Caco-2 (cell line): ENCODE measurements around the gene SECISBP2. TPM values are rescaled to one million over a fixed set of nuclear protein-coding genes. Genes with fewer than 3 reads are reported as not detected.

Experiments
- BruUV-seq: library from RNA; stranded (reverse); fragments of 400-500 nt; replicated peaks from 2 replicates; lab custom pipeline; 2021; lab: Mats Ljungman, UMichigan
- CTCF ChIA-PET: fragments of 300-600 bp; sonication (Branson Sonifier 250); formaldehyde crosslinking; loops from one replicate; lab custom pipeline; 2022; ENCODE audit warnings: antibody characterized with exemption; lab: Charles Lee
- POLR2A ChIA-PET: fragments of 300-600 bp; sonication (Branson Sonifier 250); formaldehyde crosslinking; loops from one replicate; lab custom pipeline; 2022; ENCODE audit warnings: antibody characterized with exemption; lab: Charles Lee
- DNase-seq, 2 experiments: peaks; one replicate each; pipeline versions ENCODE4 v3.0.0 to v3.0.0-alpha.2; 2020 to 2022
- H3K27me3 ChIP-seq: replicated peaks from 2 replicates; pipeline ENCODE4 v1.6.0; 2011; ENCODE audit warnings: low read length; ENCODE audit not compliant: control insufficient read depth, insufficient read depth
- H3K36me3 ChIP-seq: 2 replicates; pipeline ENCODE4 v1.5.1; 2011; ENCODE audit warnings: low read length; ENCODE audit not compliant: control insufficient read depth, insufficient read depth
- H3K4me1 ChIP-seq: fragments of 250-450 bp; sonication (Bioruptor Pico); 2 replicates; pipeline ENCODE4 v1.5.1; 2020; ENCODE audit warnings: mild to moderate bottlenecking
- H3K4me3 ChIP-seq: 2 replicates; pipeline ENCODE4 v1.5.1; 2011; ENCODE audit warnings: low read depth, mild to moderate bottlenecking, control low read depth, low read length
- H3K9me3 ChIP-seq: fragments of 250-450 bp; sonication (Bioruptor Pico); 2 replicates; pipeline ENCODE4 v1.5.1; 2020; ENCODE audit warnings: mild to moderate bottlenecking, moderate library complexity
- H3K27ac Mint-ChIP-seq: one replicate; pipeline ENCODE4 v1.8.0; 2022; ENCODE audit warnings: mixed read lengths; ENCODE audit not compliant: unreplicated experiment
- H3K27me3 Mint-ChIP-seq: one replicate; pipeline ENCODE4 v1.8.0; 2022; ENCODE audit warnings: mixed read lengths; ENCODE audit not compliant: insufficient read depth, unreplicated experiment
- H3K36me3 Mint-ChIP-seq: one replicate; pipeline ENCODE4 v1.8.0; 2022; ENCODE audit warnings: mild to moderate bottlenecking, mixed read lengths; ENCODE audit not compliant: insufficient read depth, unreplicated experiment
- H3K4me1 Mint-ChIP-seq: one replicate; pipeline ENCODE4 v1.8.0; 2022; ENCODE audit warnings: low read depth, mixed read lengths; ENCODE audit not compliant: unreplicated experiment
- H3K4me3 Mint-ChIP-seq: one replicate; pipeline ENCODE4 v1.8.0; 2022; ENCODE audit warnings: mild to moderate bottlenecking, moderate library complexity, mixed read lengths; ENCODE audit not compliant: unreplicated experiment
- H3K9me3 Mint-ChIP-seq: one replicate; pipeline ENCODE4 v1.8.0; 2022; ENCODE audit warnings: mixed read lengths; ENCODE audit not compliant: unreplicated experiment
- intact Hi-C: fragments of 100-400 bp; cut with micrococcal nuclease; formaldehyde crosslinking; loops from one replicate; pipeline ENCODE4 v1.10.0; 2022; ENCODE audit not compliant: unreplicated experiment
- total RNA-seq: library from RNA; stranded (reverse); gene quantifications from 2 replicates; pipeline ENCODE4 v1.2.3, GENCODE V29; 2022
- TF ChIP-seq, protein P1 (sequence below), 2 experiments: fragments of 200-600 bp in 1 of 2; IDR thresholded peaks; 1 replicate in 1 of 2; 2 replicates in 1 of 2; pipeline versions ENCODE4 v1.5.1 to v1.8.0; 2011 to 2022; ENCODE audit warnings: antibody characterized with exemption in 1 of 2, control low read depth in 1 of 2, inconsistent platforms in 1 of 2, low read depth in 1 of 2, low read length in 1 of 2, mild to moderate bottlenecking in 1 of 2, moderate library complexity in 1 of 2; ENCODE audit not compliant: insufficient read depth in 1 of 2, severe bottlenecking in 1 of 2, unreplicated experiment in 1 of 2

The SECISBP2 gene
- total RNA-seq, 1 experiment from 2014 or later, result 21.0 TPM

DNA sequence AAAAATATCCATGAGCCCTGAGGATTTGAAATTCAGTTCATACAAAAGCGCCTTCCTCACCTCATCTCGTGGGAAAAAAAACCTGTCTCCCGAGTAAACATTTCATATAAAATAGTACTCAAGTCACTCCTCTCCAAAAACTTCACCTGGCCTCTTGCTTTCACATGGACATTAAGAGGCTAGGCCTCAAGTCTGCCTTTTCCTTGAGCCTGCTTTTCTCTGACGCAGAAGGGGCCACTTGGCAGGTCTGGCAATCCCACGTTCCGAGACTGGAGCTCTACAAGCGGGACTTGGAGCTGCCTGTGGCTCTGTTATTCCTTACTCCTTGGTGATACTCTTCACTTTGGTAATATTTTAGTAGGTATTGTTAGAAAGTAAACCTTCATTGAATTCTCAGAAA lies 34.2 kb upstream of the SECISBP2 start:
- Mint-ChIP-seq H3K27me3 (no peaks in the 10 kb centered on the region), H3K4me1 (no peaks in the 10 kb centered on the region), H3K4me3 (no peak overlapping the region), H3K36me3 (no peaks in the 10 kb centered on the region), H3K9me3 (no peaks in the 10 kb centered on the region), H3K27ac (no peak overlapping the region)
- Histone ChIP-seq H3K27me3 (no peaks in the 10 kb centered on the region), H3K4me1 (no peaks in the 10 kb centered on the region), H3K36me3 (no peaks in the 10 kb centered on the region), H3K9me3 (no peaks in the 10 kb centered on the region), H3K4me3 (no peak overlapping the region)
- CTCF ChIA-PET, result no interaction called here
- TF ChIP-seq, protein P1, sequence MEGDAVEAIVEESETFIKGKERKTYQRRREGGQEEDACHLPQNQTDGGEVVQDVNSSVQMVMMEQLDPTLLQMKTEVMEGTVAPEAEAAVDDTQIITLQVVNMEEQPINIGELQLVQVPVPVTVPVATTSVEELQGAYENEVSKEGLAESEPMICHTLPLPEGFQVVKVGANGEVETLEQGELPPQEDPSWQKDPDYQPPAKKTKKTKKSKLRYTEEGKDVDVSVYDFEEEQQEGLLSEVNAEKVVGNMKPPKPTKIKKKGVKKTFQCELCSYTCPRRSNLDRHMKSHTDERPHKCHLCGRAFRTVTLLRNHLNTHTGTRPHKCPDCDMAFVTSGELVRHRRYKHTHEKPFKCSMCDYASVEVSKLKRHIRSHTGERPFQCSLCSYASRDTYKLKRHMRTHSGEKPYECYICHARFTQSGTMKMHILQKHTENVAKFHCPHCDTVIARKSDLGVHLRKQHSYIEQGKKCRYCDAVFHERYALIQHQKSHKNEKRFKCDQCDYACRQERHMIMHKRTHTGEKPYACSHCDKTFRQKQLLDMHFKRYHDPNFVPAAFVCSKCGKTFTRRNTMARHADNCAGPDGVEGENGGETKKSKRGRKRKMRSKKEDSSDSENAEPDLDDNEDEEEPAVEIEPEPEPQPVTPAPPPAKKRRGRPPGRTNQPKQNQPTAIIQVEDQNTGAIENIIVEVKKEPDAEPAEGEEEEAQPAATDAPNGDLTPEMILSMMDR (IDR thresholded peaks at IDR 0.05; ENCODE audit: insufficient read depth in 1 of 2, low read depth in 1 of 2, low read length in 1 of 2, severe bottlenecking in 1 of 2, unreplicated experiment in 1 of 2), result no peak
- intact Hi-C loops, result no loop called here
- BruUV-seq, result no TSS peak
- POLR2A ChIA-PET, result no interaction called here
- no peak for DNase-seq

DNA sequence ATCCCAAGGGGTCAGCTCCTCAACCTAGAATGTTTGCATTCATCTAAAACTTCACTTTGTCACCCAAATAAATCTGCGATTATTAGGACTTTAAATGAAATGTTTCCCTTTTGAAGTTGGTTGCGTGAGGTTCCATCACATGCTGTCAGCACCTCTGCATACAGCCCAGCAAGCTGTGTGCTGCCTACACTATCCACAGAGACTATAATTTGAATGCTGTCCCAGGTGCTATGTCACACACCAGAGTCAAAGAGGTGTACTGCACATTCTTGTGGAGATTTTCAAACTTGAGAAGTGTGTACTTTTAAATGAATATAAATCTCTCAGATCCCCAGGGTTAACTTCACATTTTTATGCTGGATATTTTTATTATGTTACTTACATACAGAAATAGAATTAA lies 26.6 kb upstream of the SECISBP2 start:
- no peaks in the 10 kb centered on the region for H3K9me3 ChIP-seq
- no peaks in the 10 kb centered on the region for H3K36me3 ChIP-seq
- H3K4me3 ChIP-seq, result no peak overlapping the region
- H3K27me3 ChIP-seq, result no peaks in the 10 kb centered on the region
- Mint-ChIP-seq H3K27ac (no peak overlapping the region), H3K4me1 (no peaks in the 10 kb centered on the region), H3K4me3 (no peak overlapping the region), H3K9me3 (no peaks in the 10 kb centered on the region), H3K36me3 (no peaks in the 10 kb centered on the region), H3K27me3 (no peaks in the 10 kb centered on the region)
- no peaks in the 10 kb centered on the region for H3K4me1 ChIP-seq
- intact Hi-C loops, result no loop called here
- no peak for DNase-seq
- POLR2A ChIA-PET, result no interaction called here
- BruUV-seq, result no TSS peak
- CTCF ChIA-PET, result no interaction called here
- TF ChIP-seq, protein P1 (IDR thresholded peaks at IDR 0.05; ENCODE audit: insufficient read depth in 1 of 2, low read depth in 1 of 2, low read length in 1 of 2, severe bottlenecking in 1 of 2, unreplicated experiment in 1 of 2), result no peak

DNA sequence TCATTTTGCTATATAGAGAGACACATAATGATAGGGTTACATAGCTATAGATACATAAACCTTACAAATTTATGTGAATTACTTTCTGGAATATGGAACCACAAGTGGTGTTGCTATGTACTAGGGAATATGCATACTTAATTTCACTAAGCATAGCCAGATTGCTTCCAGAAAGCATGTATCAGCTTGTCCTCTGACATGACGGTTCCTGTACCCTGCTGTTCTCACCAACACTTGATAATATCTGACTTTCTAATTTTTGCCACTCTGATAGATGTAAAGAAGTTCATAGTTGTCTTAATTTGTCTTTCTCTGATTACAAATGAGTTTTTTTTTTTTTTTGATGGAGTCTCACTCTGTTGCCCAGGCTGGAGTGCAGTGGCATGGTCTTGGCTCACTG lies 25.3 kb upstream of the SECISBP2 start:
- CTCF ChIA-PET, result no interaction called here
- H3K27me3 Mint-ChIP-seq, result no peaks in the 10 kb centered on the region
- Histone ChIP-seq H3K4me1 (no peaks in the 10 kb centered on the region), H3K4me3 (no peak overlapping the region), H3K9me3 (no peaks in the 10 kb centered on the region), H3K36me3 (no peaks in the 10 kb centered on the region), H3K27me3 (no peaks in the 10 kb centered on the region)
- H3K36me3 Mint-ChIP-seq, result no peaks in the 10 kb centered on the region
- intact Hi-C loops, result no loop called here
- BruUV-seq, result no TSS peak
- TF ChIP-seq, protein P1 (IDR thresholded peaks at IDR 0.05; ENCODE audit: insufficient read depth in 1 of 2, low read depth in 1 of 2, low read length in 1 of 2, severe bottlenecking in 1 of 2, unreplicated experiment in 1 of 2), result no peak
- H3K4me3 Mint-ChIP-seq, result no peak overlapping the region
- no peaks in the 10 kb centered on the region for H3K4me1 Mint-ChIP-seq
- no peak for DNase-seq
- H3K9me3 Mint-ChIP-seq, result no peaks in the 10 kb centered on the region
- POLR2A ChIA-PET, result no interaction called here
- no peak overlapping the region for H3K27ac Mint-ChIP-seq
